Measurements from ENCODE around the gene RPL32. TPM values are rescaled to one million over a fixed set of nuclear protein-coding genes. Genes with fewer than 3 reads are reported as not detected.
A peak's percentile ranks its signal among the peaks of the same experiment; 100 is the strongest.
"Not testable (repeated sequence)": the region's sequence is repeated elsewhere in the genome, so short reads cannot be mapped to it uniquely, and the experiment has no call there.

The RPL32 gene
- total RNA-seq, 3 donors from 2014 or later (not counting 1 experiment from before 2014, with no cell fraction given) = 1,034 to 1,328 (median 1,277) TPM

- 96% methylated on average over 3 of the region's 4 CpGs for WGBS (ENCODE audit: insufficient coverage)
- H3K27ac ChIP-seq (ENCODE audit: low read length) = peak overlapping the region; percentile 94
- Mint-ChIP-seq H3K9me3 (no peaks in the 10 kb centered on the region), H3K4me3 (peak overlapping the region; percentile 28), H3K4me1 (peaks cover 42 to 43% of the 10 kb centered on the region in 2 donors), H3K27ac (peak overlapping the region; percentile 97 to 99), H3K36me3 (peaks cover 13% of the 10 kb centered on the region), H3K27me3 (ENCODE audit: low read depth in 2 of 2) (no peaks in the 10 kb centered on the region)
- H3K36me3 ChIP-seq (ENCODE audit: control insufficient read depth, insufficient read depth, low read length) = peaks cover 23% of the 10 kb centered on the region
- ATAC-seq = no peak
- no peak for DNase-seq
- H3K4me3 ChIP-seq (ENCODE audit: low read length) = no peak overlapping the region
- TF ChIP-seq CTCF (IDR thresholded peaks at IDR 0.05) = no peak
- peaks cover 27% of the 10 kb centered on the region for H3K4me1 ChIP-seq (ENCODE audit: control insufficient read depth, insufficient read depth, low read length)
- no peaks in the 10 kb centered on the region for H3K27me3 ChIP-seq (ENCODE audit: control insufficient read depth, insufficient read depth, low read length)
- intact Hi-C loops (cut with micrococcal nuclease) = loop anchor here (10.0 kb wide), 1 partner anchor 1812 kb away; the partner anchor contains the start of gene CCDC174
- H3K9me3 ChIP-seq (ENCODE audit: control insufficient read depth, insufficient read depth, low read length) = no peaks in the 10 kb centered on the region
Measured at GRCh38 chr3:12842469-12842868, 1.1 kb upstream of the RPL32 start.

- peak; percentile 31 for TF ChIP-seq CTCF (IDR thresholded peaks at IDR 0.05)
- Mint-ChIP-seq H3K9me3 (no peaks in the 10 kb centered on the region), H3K27ac (peak overlapping the region; percentile 97 to 99), H3K4me3 (peak overlapping the region; percentile 28), H3K4me1 (peaks cover 47 to 48% of the 10 kb centered on the region in 2 donors), H3K27me3 (ENCODE audit: low read depth in 2 of 2) (no peaks in the 10 kb centered on the region), H3K36me3 (peaks cover 18% of the 10 kb centered on the region)
- H3K36me3 ChIP-seq (ENCODE audit: control insufficient read depth, insufficient read depth, low read length) = peaks cover 28% of the 10 kb centered on the region
- H3K4me3 ChIP-seq (ENCODE audit: low read length) = no peak overlapping the region
- DNase-seq (no peak), ATAC-seq (no peak)
- H3K27ac ChIP-seq (ENCODE audit: low read length) = peak overlapping the region; percentile 94
- H3K4me1 ChIP-seq (ENCODE audit: control insufficient read depth, insufficient read depth, low read length) = peaks cover 27% of the 10 kb centered on the region
- no peaks in the 10 kb centered on the region for H3K9me3 ChIP-seq (ENCODE audit: control insufficient read depth, insufficient read depth, low read length)
- H3K27me3 ChIP-seq (ENCODE audit: control insufficient read depth, insufficient read depth, low read length) = no peaks in the 10 kb centered on the region
- WGBS (ENCODE audit: insufficient coverage) = 57% methylated on average over 6 of the region's 7 CpGs
- intact Hi-C loops (cut with micrococcal nuclease) = loop anchor here (1.0 to 10.0 kb wide), 4 partner anchors 32 to 1813 kb away; partner anchors contain the start of genes CCDC174 and RAF1
Measured at GRCh38 chr3:12841970-12842328, 584 bp upstream of the RPL32 start.

GRCh38 chr3:12840591-12841148 lies 695 bp downstream of the RPL32 start:
- intact Hi-C loops (cut with micrococcal nuclease) = loop anchor here (1.0 to 10.0 kb wide), 4 partner anchors 30 to 1814 kb away; partner anchors contain the start of genes CCDC174 and RAF1
- WGBS (ENCODE audit: insufficient coverage) = 9% methylated on average over 18 of the region's 18 CpGs
- Histone ChIP-seq H3K4me3 (ENCODE audit: low read length) (peak overlapping the region; percentile 89), H3K9me3 (ENCODE audit: control insufficient read depth, insufficient read depth, low read length) (no peaks in the 10 kb centered on the region), H3K27ac (ENCODE audit: low read length) (peak overlapping the region; percentile 94), H3K4me1 (ENCODE audit: control insufficient read depth, insufficient read depth, low read length) (peaks cover 27% of the 10 kb centered on the region), H3K27me3 (ENCODE audit: control insufficient read depth, insufficient read depth, low read length) (no peaks in the 10 kb centered on the region), H3K36me3 (ENCODE audit: control insufficient read depth, insufficient read depth, low read length) (peaks cover 38% of the 10 kb centered on the region)
- no peaks in the 10 kb centered on the region for H3K27me3 Mint-ChIP-seq (ENCODE audit: low read depth in 2 of 2)
- ATAC-seq (peak; percentile 50 to 61 (median 51)), DNase-seq (peak in 1 of 2 donors; percentile 70)
- peaks cover 49 to 53% of the 10 kb centered on the region in 2 donors for H3K4me1 Mint-ChIP-seq
- peaks cover 21% of the 10 kb centered on the region for H3K36me3 Mint-ChIP-seq
- peak overlapping the region; percentile 94 for H3K4me3 Mint-ChIP-seq
- no peaks in the 10 kb centered on the region for H3K9me3 Mint-ChIP-seq
- TF ChIP-seq CTCF (IDR thresholded peaks at IDR 0.05) = no peak
- H3K27ac Mint-ChIP-seq = peak overlapping the region; percentile 97 to 99

DNA sequence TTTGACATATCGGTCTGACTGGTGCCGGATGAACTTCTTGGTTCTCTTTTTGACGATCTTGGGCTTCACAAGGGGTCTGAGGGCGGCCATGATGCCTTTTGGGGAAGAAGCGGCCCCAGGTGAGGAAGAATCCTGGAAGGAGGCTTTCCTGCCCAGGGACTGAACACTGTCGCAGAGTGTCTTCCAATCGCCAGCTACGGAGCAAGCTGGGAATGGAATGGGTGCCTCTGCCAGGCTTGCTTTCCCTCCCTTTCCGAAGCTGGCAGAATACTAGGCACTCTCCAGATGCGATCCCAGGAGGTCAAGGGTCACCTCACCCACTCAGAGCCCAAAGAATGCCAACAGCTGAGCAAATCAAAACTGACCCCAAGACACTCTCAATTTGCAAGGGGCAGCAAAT lies 1.2 kb downstream of the RPL32 start:
- peaks cover 43% of the 10 kb centered on the region for H3K36me3 ChIP-seq (ENCODE audit: control insufficient read depth, insufficient read depth, low read length)
- H3K27ac Mint-ChIP-seq = peak overlapping the region; percentile 97 to 99

More for the DNA sequence above, 1.2 kb downstream of the RPL32 start:
- intact Hi-C loops (cut with micrococcal nuclease) = loop anchor here (10.0 kb wide), 1 partner anchor 1815 kb away; the partner anchor contains the start of gene CCDC174
- H3K4me1 Mint-ChIP-seq = peaks cover 49 to 53% of the 10 kb centered on the region in 2 donors
- WGBS (ENCODE audit: insufficient coverage) = 66% methylated on average over 10 of the region's 10 CpGs
- Histone ChIP-seq H3K27ac (ENCODE audit: low read length) (peak overlapping the region; percentile 94), H3K4me1 (ENCODE audit: control insufficient read depth, insufficient read depth, low read length) (peaks cover 27% of the 10 kb centered on the region), H3K4me3 (ENCODE audit: low read length) (peak overlapping the region; percentile 89)
- H3K4me3 Mint-ChIP-seq = peak overlapping the region; percentile 94
- not testable (repeated sequence) for H3K9me3 Mint-ChIP-seq; H3K27me3 ChIP-seq (ENCODE audit: control insufficient read depth, insufficient read depth, low read length); ATAC-seq; DNase-seq; H3K9me3 ChIP-seq (ENCODE audit: control insufficient read depth, insufficient read depth, low read length); H3K27me3 Mint-ChIP-seq (ENCODE audit: low read depth in 2 of 2)
- peaks cover 21% of the 10 kb centered on the region for H3K36me3 Mint-ChIP-seq
